Omental fat pad (tissue), 4 donors: Measurements from ENCODE around the gene NDUFB8. TPM values are rescaled to one million over a fixed set of nuclear protein-coding genes. Genes with fewer than 3 reads are reported as not detected.
A peak's percentile ranks its signal among the peaks of the same experiment; 100 is the strongest.

ENCODE experiments used
- ATAC-seq: fragments of 150-250 bp; one replicate; pipeline ENCODE4 v1.9.1; 2016; ENCODE audit warnings: mild to moderate bottlenecking, moderate library complexity; ENCODE audit not compliant: low FRiP score
- DNase-seq: peaks from one replicate; pipeline ENCODE4 v3.0.0-alpha.2; 2019; ENCODE audit warnings: low spot score
- total RNA-seq, 4 donors: library from RNA; depleted of rRNA; stranded (reverse); fragments of >200 nt; gene quantifications; one replicate each; pipeline ENCODE4 v1.1.0, GENCODE V29; 2016
- TF ChIP-seq, protein P1 (sequence below), 3 donors: fragments of 450-650 bp; IDR thresholded peaks; one replicate each; pipeline ENCODE4 v1.5.1; 2016 to 2017; ENCODE audit warnings: antibody characterized with exemption in 3 of 3, mild to moderate bottlenecking in 3 of 3, moderate library complexity in 2 of 3

NDUFB8 gene
- total RNA-seq, 4 donors from 2014 or later = 104 to 180 (median 125) TPM

DNA sequence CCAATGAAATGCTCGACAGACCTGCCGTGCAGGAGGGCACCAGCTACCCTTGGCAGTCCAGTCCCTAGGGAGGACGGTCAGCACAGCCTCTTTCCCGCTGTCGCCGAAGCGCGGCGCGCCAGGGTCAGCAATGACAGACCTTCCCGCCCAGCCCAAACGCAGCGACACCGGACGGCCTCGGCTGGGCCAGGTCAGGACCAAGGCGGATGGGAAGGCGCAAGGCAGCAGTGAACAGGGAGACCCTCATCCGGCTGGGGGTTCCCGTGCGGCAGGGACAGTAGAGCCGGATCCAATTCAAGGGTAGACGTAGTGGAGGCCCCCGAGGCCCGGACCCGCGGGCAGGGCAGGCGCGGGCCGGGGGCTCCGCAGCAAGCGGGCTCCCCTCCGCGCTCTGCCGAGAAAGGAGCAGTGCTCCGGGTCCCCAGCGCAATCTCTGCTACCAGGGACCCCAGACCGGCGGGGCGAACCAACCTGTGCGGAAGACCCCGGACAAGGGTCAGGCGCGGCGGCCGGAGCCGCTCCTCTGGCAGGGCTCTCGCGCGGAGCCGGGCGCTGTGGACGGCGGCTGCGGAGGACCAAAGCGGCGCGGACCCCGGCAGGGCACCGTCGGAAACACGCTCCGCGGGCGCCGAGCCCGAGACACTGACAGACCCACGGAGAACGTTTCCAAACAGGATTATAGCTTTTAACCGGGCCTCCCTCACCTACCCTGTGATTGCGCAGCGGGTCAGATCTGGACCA lies 10.2 kb downstream of the NDUFB8 start, which contains the start of gene SEC31B:
Gene SEC31B, minus strand, starts transcription at position 551 of the 741 bp plus-strand sequence. CDS start 2,909 bp downstream, outside the sequence.
- ATAC-seq (peak; percentile 39), DNase-seq (no peak)
- TF ChIP-seq, protein P1, sequence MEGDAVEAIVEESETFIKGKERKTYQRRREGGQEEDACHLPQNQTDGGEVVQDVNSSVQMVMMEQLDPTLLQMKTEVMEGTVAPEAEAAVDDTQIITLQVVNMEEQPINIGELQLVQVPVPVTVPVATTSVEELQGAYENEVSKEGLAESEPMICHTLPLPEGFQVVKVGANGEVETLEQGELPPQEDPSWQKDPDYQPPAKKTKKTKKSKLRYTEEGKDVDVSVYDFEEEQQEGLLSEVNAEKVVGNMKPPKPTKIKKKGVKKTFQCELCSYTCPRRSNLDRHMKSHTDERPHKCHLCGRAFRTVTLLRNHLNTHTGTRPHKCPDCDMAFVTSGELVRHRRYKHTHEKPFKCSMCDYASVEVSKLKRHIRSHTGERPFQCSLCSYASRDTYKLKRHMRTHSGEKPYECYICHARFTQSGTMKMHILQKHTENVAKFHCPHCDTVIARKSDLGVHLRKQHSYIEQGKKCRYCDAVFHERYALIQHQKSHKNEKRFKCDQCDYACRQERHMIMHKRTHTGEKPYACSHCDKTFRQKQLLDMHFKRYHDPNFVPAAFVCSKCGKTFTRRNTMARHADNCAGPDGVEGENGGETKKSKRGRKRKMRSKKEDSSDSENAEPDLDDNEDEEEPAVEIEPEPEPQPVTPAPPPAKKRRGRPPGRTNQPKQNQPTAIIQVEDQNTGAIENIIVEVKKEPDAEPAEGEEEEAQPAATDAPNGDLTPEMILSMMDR (IDR thresholded peaks at IDR 0.05) = no peak

DNA sequence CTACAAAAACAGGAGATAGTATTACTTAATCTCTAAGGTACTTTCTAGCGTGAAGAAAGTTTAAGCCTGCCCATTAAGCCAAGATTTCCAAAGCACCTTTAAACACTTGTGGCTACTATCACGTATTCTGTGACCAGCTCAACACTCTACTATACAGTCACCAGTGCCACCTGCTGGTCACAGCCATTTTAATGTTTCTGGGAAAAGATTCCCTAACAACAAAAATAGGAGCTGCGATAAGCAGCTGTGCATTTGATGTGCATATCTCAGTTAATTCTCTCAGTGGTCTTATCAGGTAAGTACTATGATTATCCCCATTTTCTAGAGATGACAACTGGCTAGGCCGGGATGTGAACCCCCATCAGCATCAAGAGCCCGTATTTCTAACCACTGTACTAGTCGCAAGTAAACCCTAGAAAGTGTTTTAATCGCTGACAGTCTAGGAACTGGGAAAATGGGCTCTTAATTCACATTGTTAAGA lies 10.9 kb downstream of the NDUFB8 start:
- DNase-seq = peak; percentile 75

DNA sequence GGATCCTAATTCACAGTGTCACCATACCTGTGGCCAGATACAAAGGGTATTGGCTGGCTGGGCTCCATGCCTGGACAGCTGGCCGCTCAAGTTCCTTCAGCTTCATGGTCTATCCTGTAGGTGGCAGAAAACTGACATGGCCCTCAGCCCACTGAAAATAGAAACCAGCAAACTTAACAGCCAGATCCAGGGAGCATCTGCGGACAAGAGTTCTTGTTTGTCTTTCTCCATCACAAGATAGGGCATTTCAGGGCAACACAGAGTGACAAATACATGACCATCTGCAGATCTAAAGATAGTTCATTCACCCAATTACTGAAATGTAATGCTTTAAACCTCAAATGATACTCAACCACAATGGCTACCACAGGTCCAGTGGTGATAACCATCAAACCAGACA lies 12.8 kb downstream of the NDUFB8 start:
- TF ChIP-seq, protein P1 (IDR thresholded peaks at IDR 0.05) = no peak
- DNase-seq (no peak), ATAC-seq (no peak)

More for the DNA sequence above, 10.9 kb downstream of the NDUFB8 start:
- TF ChIP-seq, protein P1 (IDR thresholded peaks at IDR 0.05) = peak in 1 of 3 donors; percentile 32
- peak; percentile 51 for ATAC-seq

DNA sequence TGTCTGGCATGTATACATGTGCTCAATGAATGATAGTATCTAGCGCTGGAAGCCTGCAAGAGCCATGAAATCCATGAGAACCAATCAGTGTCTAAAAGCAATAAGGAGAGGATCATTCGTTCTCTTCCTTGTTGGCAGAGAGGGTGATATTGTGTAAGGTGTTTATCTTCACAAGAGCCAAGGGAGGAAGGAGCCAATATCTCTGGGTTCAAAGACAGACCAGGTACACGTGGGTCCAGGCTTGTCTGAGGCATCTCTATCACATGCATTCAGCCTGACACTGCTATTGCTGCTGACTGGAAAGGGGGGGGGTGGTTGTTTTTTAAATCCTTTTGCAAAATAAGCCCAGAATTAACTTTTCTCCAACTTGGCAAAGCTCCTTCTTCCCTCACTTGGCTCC lies 14.1 kb downstream of the NDUFB8 start:
- TF ChIP-seq, protein P1 (IDR thresholded peaks at IDR 0.05) = no peak
- ATAC-seq (no peak), DNase-seq (no peak)

DNA sequence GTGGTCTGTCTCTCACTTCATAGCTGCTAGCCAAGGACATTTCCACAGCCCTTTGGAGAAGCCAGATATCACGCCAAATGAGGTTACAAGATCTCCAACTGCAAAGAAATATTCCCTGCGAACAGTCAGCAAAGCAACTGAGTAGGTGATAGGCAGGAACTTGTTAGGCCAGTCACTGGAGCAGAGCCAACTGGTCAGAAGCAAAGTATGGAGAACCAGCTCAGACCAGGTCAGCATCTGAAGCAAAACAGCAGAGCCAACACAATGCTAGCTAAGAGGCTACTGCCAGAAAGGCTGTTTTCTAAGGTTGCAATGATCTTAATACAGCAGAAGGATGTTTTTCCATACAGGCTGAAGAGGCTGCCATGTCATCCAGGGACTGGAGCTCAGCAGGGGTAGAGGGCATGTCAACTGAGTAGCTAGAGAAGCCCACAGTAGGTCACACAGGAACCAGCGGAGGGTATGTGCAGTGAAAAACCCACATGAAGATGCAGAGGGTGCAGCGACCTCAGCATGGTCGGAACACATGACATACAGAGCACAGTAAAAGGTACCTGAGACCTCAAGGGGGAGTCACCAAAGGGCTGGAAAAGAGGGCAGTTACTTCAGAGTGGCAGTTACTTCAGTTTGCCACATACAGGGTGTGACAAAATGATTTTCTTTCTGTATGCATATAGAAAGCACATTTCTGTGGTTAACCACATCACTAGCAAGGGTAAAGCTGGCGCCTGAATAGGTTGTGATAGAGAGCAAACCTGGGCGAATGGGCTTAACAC lies 18.9 kb downstream of the NDUFB8 start:
- DNase-seq (no peak), ATAC-seq (no peak)
- TF ChIP-seq, protein P1 (IDR thresholded peaks at IDR 0.05) = no peak

DNA sequence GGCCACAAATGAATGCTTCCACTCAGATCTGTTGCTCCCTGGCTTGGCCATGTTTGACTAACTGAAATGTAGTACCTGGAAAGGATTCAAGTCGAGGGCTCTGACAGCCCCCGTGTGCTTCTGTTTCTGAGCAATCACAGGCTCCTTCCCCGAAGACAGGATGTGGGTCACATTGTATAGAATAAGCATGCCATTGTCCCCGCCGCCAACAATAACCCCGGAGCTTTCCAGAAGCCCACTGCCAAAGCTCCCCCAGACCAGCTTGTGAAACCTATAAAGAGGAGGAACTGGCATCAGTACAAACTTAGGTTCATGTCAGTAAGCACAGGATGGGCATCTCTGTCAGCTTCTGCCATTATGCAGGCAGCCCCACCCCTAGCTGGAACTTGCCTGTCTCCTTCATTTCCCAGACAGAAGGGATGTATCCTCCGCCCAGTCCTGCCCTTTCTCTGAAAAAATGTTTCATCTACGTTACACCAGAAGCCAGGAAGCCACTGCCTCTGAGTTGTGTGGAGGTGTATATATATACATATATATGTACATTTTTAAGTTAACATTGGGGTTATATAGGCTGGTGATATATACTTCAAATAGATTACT lies 20.3 kb downstream of the NDUFB8 start:
- ATAC-seq (no peak), DNase-seq (no peak)
- TF ChIP-seq, protein P1 (IDR thresholded peaks at IDR 0.05) = no peak
